Neural cell (in vitro differentiated cells): ENCODE data around the gene COMT.

Experiments used
- EP300 ChIP-seq: fragments of 450-650 bp; conservative IDR thresholded peaks from 2 replicates; pipeline ENCODE4 v1.6.1; 2014; ENCODE audit warnings: antibody characterized with exemption, mild to moderate bottlenecking, moderate library complexity; ENCODE audit not compliant: poor library complexity, severe bottlenecking
- TAF1 ChIP-seq: IDR thresholded peaks from 2 replicates; pipeline ENCODE4 v1.6.1; 2012; ENCODE audit warnings: low read depth

DNA sequence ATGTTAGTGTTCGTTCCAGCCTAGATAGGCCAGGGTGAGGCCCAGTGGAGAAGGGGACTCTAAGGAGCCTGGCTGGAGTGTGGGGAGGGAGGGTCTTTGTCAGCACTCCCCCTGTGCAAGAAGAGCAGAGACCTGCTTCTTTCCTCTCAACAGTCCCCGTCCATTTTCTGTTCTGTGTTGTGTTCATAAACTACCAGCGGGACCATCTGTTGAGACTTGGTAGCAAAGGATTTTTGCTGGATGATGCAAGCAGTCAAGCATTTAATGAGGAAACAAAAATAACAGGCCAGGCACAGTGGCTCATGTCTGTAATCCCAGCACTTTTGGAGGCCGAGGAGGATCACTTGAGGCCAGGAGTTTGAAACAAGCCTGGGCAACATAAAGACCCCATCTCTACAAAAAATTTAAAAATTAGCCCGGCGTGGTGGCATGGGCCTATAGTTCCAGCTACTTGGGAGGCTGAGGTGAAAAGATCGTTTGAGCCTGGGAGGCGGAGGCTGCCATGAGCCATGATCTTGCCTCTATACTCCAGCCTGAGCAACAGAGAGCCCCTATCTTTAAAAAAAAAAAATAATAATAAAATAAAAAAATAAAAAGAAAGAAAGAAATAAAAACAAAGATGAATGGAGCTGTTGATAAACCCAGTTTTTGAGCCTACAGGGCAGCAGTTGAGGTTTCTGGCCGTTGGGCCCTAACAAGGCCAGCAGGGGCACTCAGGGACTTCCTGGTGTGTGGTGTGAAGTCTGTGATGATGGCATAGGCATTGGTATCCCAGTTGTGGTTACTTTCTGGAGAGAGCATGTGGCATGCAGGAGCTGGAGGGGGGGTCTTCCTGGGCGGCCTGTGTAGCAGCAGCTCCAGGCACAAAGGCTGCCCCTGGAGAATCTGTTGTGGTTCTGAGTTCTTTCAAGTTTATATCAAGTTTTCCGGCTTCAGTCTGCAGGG, 1.8 kb downstream of the COMT start:
- TF ChIP-seq EP300: no peak
- no peak for TF ChIP-seq TAF1
